ENCODE data around the gene GCSAM.
"Not testable (repeated sequence)": the region's sequence is repeated elsewhere in the genome, so short reads cannot be mapped to it uniquely, and the experiment has no call there.

DNA sequence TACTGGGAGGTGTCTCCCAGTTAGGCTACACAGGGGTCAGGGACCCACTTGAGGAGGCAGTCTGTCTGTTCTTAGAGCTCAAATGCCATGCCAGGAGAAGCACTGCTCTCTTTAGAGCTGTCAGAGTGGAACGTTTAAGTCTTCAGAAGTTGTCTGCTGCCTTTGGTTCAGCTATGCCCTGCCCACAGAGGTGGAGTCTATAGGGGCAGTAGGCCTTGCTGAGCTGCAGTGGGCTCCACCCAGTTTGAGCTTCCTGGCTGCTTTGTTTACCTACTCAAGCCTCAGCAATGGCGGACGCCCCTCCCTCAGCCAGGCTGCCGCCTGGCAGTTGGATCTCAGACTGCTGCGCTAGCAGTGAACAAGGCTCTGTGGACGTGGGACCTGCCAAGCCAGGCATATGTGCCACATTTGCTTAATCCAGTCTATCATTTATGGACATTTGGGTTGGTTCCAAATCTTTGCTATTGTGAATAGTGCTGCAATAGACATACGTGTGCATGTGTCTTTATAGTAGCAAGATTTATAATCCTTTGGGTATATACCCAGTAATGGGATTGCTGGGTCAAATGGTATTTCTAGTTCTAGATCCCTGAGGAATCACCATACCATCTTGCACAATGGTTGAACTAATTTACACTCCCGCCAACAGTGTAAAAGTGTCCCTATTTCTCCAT lies 60.5 kb downstream of the GCSAM start:
- not testable (repeated sequence) for TF ChIP-seq REST (IDR thresholded peaks at IDR 0.05; ENCODE audit: insufficient replicate concordance, low read depth); POLR2AphosphoS5 (IDR thresholded peaks at IDR 0.05; ENCODE audit: low read depth); GABPA (IDR thresholded peaks at IDR 0.05; ENCODE audit: low read depth); SPI1 (IDR thresholded peaks at IDR 0.05; ENCODE audit: borderline replicate concordance, low read depth)
- TF ChIP-seq, protein P1, sequence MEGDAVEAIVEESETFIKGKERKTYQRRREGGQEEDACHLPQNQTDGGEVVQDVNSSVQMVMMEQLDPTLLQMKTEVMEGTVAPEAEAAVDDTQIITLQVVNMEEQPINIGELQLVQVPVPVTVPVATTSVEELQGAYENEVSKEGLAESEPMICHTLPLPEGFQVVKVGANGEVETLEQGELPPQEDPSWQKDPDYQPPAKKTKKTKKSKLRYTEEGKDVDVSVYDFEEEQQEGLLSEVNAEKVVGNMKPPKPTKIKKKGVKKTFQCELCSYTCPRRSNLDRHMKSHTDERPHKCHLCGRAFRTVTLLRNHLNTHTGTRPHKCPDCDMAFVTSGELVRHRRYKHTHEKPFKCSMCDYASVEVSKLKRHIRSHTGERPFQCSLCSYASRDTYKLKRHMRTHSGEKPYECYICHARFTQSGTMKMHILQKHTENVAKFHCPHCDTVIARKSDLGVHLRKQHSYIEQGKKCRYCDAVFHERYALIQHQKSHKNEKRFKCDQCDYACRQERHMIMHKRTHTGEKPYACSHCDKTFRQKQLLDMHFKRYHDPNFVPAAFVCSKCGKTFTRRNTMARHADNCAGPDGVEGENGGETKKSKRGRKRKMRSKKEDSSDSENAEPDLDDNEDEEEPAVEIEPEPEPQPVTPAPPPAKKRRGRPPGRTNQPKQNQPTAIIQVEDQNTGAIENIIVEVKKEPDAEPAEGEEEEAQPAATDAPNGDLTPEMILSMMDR (IDR thresholded peaks at IDR 0.05; ENCODE audit: insufficient read depth, low read length), result not testable (repeated sequence)

All from HL-60 (cell line).